HG02970 (cell line): Measurements from ENCODE around the gene ATG16L2.

Experiments used
- ATAC-seq: cut with Tn5 transposase; IDR thresholded peaks from one replicate; pipeline ENCODE4 v1.9.1; 2021; ENCODE audit warnings: mild to moderate bottlenecking, moderate library complexity, moderate number of reproducible peaks; ENCODE audit not compliant: unreplicated experiment, low FRiP score

The ATG16L2 gene

GRCh38 chr11:72871119-72871518, 56.9 kb downstream of the ATG16L2 start:
- no peak for ATAC-seq

- no peak for ATAC-seq
Measured at GRCh38 chr11:72872012-72872411, 57.8 kb downstream of the ATG16L2 start.

- no peak for ATAC-seq
Measured at GRCh38 chr11:72875736-72876135, 61.5 kb downstream of the ATG16L2 start.

- no peak for ATAC-seq
Measured at GRCh38 chr11:72876147-72876546, 61.9 kb downstream of the ATG16L2 start.
